Measurements from ENCODE around the gene RNF26.

The RNF26 gene

GRCh38 chr11:119316016-119316728 is 18.2 kb upstream of the RNF26 start:
- no peak for DNase-seq (ENCODE audit: low spot score)

GRCh38 chr11:119316729-119317591 is 17.4 kb upstream of the RNF26 start, which contains the start of gene MCAM:
MCAM (minus strand) TSS chr11:119317130; CDS start chr11:119317101, 29 bp downstream.
- DNase-seq (ENCODE audit: low spot score), result no peak

GRCh38 chr11:119317592-119318239 is 16.6 kb upstream of the RNF26 start:
- no peak for DNase-seq (ENCODE audit: low spot score)

GRCh38 chr11:119318240-119319135 is 15.8 kb upstream of the RNF26 start:
- DNase-seq (ENCODE audit: low spot score), result peak; percentile 24

- DNase-seq (ENCODE audit: low spot score), result no peak
These were observed 15.1 kb upstream of the RNF26 start for GRCh38 chr11:119319136-119319699.

- no peak for DNase-seq (ENCODE audit: low spot score)
These were observed 14.6 kb upstream of the RNF26 start for GRCh38 chr11:119319700-119320239.

- no peak for DNase-seq (ENCODE audit: low spot score)
These were observed 14.0 kb upstream of the RNF26 start for GRCh38 chr11:119320240-119320775.

- peak; percentile 38 for DNase-seq (ENCODE audit: low spot score)
These were observed 13.4 kb upstream of the RNF26 start for GRCh38 chr11:119320776-119321524.

GRCh38 chr11:119322360-119322739 is 12.0 kb upstream of the RNF26 start:
- no peak for DNase-seq (ENCODE audit: low spot score)

- DNase-seq (ENCODE audit: low spot score), result no peak
These were observed 11.3 kb upstream of the RNF26 start for GRCh38 chr11:119322921-119323531.

- peak; percentile 82 for DNase-seq (ENCODE audit: low spot score)
These were observed 10.7 kb upstream of the RNF26 start for GRCh38 chr11:119323532-119324033.

- DNase-seq (ENCODE audit: low spot score), result no peak
These were observed 10.1 kb upstream of the RNF26 start for GRCh38 chr11:119324189-119324588.

GRCh38 chr11:119329320-119329719 is 5.0 kb upstream of the RNF26 start:
- DNase-seq (ENCODE audit: low spot score), result no peak

- DNase-seq (ENCODE audit: low spot score), result no peak
These were observed 4.1 kb upstream of the RNF26 start for GRCh38 chr11:119330237-119330636.

GRCh38 chr11:119332111-119332765 is 2.1 kb upstream of the RNF26 start:
- DNase-seq (ENCODE audit: low spot score), result no peak

GRCh38 chr11:119335091-119335654 is 846 bp downstream of the RNF26 start:
- DNase-seq (ENCODE audit: low spot score), result no peak

GRCh38 chr11:119335655-119336543 is 1.6 kb downstream of the RNF26 start:
- DNase-seq (ENCODE audit: low spot score), result no peak
